Thoracic aorta (tissue), 2 donors: ENCODE data around the gene IL1RN. TPM values are rescaled to one million over a fixed set of nuclear protein-coding genes. Genes with fewer than 3 reads are reported as not detected.

Experiments
- ATAC-seq: fragments of 150-250 bp; one replicate; pipeline ENCODE4 v1.8.0; 2017; ENCODE audit warnings: low read depth; ENCODE audit not compliant: insufficient number of reproducible peaks, low FRiP score
- DNase-seq: peaks from one replicate; pipeline ENCODE4 v3.0.0-alpha.2; 2020; ENCODE audit warnings: low spot score
- H3K27ac ChIP-seq, 2 donors: fragments of 200-600 bp; sonication (generic); 1 replicate in 1 of 2; 2 replicates in 1 of 2; pipeline ENCODE4 v1.5.1; 2016; ENCODE audit warnings: mild to moderate bottlenecking in 2 of 2, moderate library complexity in 2 of 2
- H3K27me3 ChIP-seq: fragments of 200-600 bp; sonication (generic); replicated peaks from 2 replicates; pipeline ENCODE4 v1.6.0; 2016; ENCODE audit warnings: mild to moderate bottlenecking; ENCODE audit not compliant: insufficient read depth
- H3K36me3 ChIP-seq: fragments of 200-600 bp; sonication (generic); one replicate; pipeline ENCODE4 v1.5.1; 2016
- H3K4me1 ChIP-seq, 2 donors: fragments of 200-600 bp; sonication (generic); 1 replicate in 1 of 2; 2 replicates in 1 of 2; pipeline versions ENCODE4 v1.5.1 to v1.6.0; 2016; ENCODE audit warnings: low read depth in 2 of 2, mild to moderate bottlenecking in 1 of 2; ENCODE audit not compliant: control insufficient read depth in 1 of 2
- H3K4me3 ChIP-seq: fragments of 200-600 bp; sonication (generic); 2 replicates; pipeline ENCODE4 v1.5.1; 2016; ENCODE audit warnings: mild to moderate bottlenecking
- H3K9me3 ChIP-seq: fragments of 200-600 bp; sonication (generic); 2 replicates; pipeline ENCODE4 v1.5.1; 2016
- CTCF ChIP-seq: fragments of 200-600 bp; sonication (generic); IDR thresholded peaks from one replicate; pipeline ENCODE4 v1.5.1; 2019; ENCODE audit warnings: antibody characterized with exemption
- total RNA-seq, 2 donors: library from RNA; depleted of rRNA; stranded (reverse); fragments of >200 nt; gene quantifications; one replicate each; pipeline versions ENCODE4 v1.1.0 to v1.2.3, GENCODE V29; 2016

IL1RN gene
- total RNA-seq, 2 donors from 2014 or later = 1.6 to 8.6 TPM

- Histone ChIP-seq H3K4me1 (no peaks in the 10 kb centered on the region), H3K36me3 (no peaks in the 10 kb centered on the region), H3K27ac (no peak overlapping the region), H3K27me3 (no peaks in the 10 kb centered on the region), H3K9me3 (no peaks in the 10 kb centered on the region), H3K4me3 (no peak overlapping the region)
- DNase-seq (no peak), ATAC-seq (no peak)
- no peak for TF ChIP-seq CTCF
These were observed 16.9 kb downstream of the IL1RN start for GRCh38 chr2:113144259-113144658.

GRCh38 chr2:113148606-113149552, 21.5 kb downstream of the IL1RN start:
- H3K27ac ChIP-seq = no peak overlapping the region
- DNase-seq (no peak), ATAC-seq (no peak)
- no peaks in the 10 kb centered on the region for H3K36me3 ChIP-seq
- no peaks in the 10 kb centered on the region for H3K4me1 ChIP-seq
- H3K9me3 ChIP-seq = no peaks in the 10 kb centered on the region
- H3K4me3 ChIP-seq = no peak overlapping the region
- no peak for TF ChIP-seq CTCF
- H3K27me3 ChIP-seq = no peaks in the 10 kb centered on the region

- Histone ChIP-seq H3K27me3 (no peaks in the 10 kb centered on the region), H3K27ac (no peak overlapping the region), H3K36me3 (no peaks in the 10 kb centered on the region), H3K4me3 (no peak overlapping the region), H3K9me3 (no peaks in the 10 kb centered on the region), H3K4me1 (no peaks in the 10 kb centered on the region)
- ATAC-seq (no peak), DNase-seq (no peak)
- no peak for TF ChIP-seq CTCF
These were observed 22.3 kb downstream of the IL1RN start for GRCh38 chr2:113149553-113150257.

GRCh38 chr2:113150258-113150601, 22.8 kb downstream of the IL1RN start:
- Histone ChIP-seq H3K36me3 (no peaks in the 10 kb centered on the region), H3K27ac (no peak overlapping the region), H3K4me1 (no peaks in the 10 kb centered on the region), H3K9me3 (no peaks in the 10 kb centered on the region), H3K4me3 (no peak overlapping the region), H3K27me3 (no peaks in the 10 kb centered on the region)
- no peak for DNase-seq
- no peak for TF ChIP-seq CTCF
- no peak for ATAC-seq

GRCh38 chr2:113155331-113155730, 27.9 kb downstream of the IL1RN start:
- H3K9me3 ChIP-seq = no peaks in the 10 kb centered on the region
- no peak overlapping the region for H3K27ac ChIP-seq
- ATAC-seq = no peak
- no peak for DNase-seq
- H3K4me1 ChIP-seq = no peaks in the 10 kb centered on the region
- no peaks in the 10 kb centered on the region for H3K27me3 ChIP-seq
- no peak for TF ChIP-seq CTCF
- H3K36me3 ChIP-seq = no peaks in the 10 kb centered on the region
- H3K4me3 ChIP-seq = no peak overlapping the region
